UCSD-AML1 (cell line): Measurements from ENCODE around the gene MAGI1.

ENCODE experiments used
- DNase-seq: peaks from one replicate; lab custom pipeline; 2025; ENCODE audit not compliant: unreplicated experiment; lab: John Stamatoyannopoulos, UW

MAGI1 gene

DNA sequence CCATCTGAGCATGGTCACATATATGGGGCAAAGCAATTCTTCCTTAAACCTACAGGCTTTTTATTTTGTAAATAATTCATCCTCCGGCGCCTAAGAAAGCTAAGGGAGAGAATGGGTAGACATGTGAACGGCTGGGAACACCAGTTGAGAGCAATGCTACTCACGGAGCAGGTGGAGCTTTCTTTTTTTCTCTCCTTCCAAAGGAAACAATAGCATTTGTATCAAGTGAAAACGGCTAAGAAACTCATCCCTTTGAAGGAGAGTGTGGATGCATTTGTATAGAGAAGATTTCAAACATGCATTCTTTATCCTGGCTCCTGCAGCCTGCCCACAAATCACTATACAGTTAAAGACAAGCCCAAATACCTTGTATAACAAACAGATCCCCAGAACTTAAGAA is 637.8 kb downstream of the MAGI1 start:
- DNase-seq = no peak

DNA sequence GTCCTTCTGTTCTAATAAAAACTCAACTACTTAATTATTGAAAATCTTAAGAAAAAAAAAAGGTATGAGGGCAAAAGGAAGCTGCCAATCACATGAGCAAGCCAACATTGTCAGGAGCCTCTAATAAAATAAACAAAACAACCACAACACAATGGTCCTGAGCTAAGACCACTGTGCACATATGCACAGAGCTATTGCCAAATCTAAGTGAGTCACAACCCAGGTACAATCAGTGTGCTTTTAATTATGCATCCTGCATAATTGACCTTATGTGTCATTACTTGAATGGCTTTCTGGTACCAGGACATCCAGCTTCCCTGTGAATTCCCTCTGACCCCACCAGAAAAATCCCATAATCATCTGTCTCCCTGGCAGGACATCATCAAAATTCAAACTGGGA is 639.8 kb downstream of the MAGI1 start:
- DNase-seq = no peak

DNA sequence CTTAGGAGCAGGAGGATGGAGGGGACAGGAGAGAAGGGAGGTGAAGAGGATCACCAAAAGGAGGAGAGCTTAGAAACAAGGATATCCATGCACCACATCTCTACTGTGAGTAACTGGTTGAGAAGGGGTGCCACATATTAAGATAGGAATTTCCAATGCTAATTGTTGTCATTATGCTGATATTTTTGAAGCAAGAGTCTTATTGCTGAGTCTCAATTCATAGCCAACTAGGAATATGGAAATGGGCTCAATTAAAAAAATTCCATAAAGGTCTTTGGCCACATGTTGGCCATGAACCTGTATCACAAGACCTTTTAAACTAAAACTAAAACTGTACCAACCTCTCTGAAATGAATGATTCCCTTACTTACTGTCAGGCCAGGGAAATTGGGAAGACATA is 642.6 kb downstream of the MAGI1 start:
- no peak for DNase-seq

DNA sequence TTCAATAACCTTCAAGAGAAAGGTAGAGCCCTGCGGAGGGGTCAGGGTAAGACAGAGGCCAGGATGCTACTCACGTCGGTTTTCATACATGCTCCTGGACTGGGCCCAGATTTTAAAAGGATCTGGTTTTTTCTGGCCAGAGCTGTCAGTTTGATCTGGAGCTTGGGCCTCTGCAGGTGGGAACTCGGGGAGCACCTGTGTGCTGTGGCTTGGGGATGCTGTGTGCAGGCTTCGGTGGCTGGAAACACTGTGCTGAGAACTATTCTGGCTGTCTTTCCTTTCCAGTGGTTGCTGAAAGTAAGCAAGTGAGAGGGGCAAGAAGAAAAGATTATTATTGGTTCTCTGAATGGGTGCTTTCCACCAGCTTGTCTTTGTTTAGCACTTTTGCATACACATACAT is 647.6 kb downstream of the MAGI1 start:
- no peak for DNase-seq

DNA sequence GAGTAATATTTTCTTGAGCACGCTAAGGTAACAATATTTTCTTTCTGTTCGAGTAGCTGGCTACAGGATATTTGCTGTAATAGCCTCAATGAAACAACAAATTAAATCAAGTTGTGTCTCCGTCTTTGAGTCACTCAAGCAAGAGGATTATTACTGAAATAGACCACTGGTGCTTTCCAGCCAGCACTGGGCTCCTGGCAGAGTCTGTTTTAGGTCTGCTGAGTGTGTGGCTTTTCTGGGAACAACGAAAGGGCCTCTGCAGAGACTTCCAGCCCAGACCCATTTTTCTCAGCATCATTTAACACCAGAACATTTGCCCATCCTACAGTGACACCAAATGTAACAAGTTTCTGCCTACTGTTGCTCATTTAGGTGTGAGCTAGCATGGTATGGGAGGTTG is 652.9 kb downstream of the MAGI1 start:
- no peak for DNase-seq

DNA sequence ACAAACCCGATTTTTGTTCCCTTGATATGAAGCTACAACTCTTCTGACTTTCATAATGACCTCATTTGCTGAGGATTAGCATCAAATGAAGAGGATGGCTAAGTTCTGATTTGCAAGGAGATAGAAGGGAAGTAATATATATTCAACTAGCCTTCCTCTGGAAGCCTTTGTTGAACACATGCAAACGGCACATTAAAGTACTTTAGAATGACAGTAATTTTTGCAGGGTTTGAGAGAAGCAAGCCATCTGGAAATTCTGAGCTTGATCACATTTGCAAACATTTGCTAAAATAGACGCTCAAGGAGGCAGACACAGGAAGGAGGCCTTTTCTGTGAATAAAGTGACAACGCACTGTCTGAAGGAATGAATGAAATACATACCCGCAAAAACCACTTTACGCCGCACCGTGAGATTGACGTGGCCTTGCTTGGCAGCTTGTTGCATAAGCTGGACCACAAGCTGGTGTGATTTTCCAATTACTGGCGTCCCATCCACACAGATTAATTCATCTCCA is 657.2 kb downstream of the MAGI1 start:
- no peak for DNase-seq

DNA sequence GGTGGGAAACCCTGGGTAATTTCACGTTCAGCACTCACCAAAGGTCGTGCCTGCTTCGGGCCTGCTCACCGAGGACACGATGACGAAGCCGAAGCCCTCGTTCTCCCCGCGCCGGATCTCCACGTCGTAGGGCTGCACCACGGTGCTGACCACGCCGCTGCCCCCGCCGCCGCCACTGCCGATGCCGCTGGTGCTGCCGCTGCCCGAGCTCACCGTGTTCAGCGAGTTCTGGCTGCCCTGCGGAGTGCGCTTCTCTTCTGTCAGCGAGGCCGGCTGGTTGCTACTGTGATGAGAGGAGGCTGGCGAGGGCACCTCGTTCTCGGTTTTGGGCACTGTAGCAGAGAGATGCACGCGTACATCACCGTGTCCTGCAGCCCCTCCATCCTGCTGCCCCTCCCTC is 659.5 kb downstream of the MAGI1 start:
- DNase-seq = no peak

DNA sequence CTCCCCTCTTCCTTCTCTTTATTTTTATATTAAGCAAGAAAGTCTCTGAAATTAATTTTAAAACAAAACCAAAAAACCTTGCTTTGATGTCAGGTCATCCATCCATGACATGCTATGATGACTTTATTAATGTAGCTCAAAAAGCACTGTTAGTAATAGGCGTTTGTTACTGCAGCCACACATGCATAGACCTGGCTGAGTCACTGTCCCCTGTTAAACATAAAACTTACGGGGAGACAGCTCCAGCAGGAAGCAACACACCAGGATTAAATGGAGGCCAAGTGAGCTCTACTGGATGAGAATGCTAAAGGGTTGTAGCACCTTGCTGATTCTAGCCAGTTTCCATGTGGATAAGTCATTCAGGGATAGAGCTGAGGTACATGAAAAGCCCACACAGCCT is 661.1 kb downstream of the MAGI1 start:
- no peak for DNase-seq

DNA sequence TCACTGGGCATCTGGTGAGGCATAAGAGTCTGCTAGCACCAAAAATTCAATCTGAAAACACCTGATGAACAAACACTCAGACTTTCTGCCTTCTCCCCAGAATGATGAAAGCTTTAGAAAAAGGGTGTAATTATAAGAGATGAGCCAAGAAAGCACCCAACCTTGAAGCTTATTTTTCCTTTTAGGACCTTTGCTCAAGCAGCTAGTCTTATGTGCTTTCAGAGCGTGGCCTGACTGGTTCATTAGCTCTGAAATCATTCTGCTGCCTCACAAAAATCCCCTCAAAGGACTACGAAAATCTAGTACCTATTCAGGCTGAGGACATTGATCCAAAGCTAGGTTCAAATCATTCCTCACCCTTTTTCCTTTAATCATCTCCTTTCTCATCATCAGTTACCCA is 662.3 kb downstream of the MAGI1 start:
- DNase-seq = no peak

DNA sequence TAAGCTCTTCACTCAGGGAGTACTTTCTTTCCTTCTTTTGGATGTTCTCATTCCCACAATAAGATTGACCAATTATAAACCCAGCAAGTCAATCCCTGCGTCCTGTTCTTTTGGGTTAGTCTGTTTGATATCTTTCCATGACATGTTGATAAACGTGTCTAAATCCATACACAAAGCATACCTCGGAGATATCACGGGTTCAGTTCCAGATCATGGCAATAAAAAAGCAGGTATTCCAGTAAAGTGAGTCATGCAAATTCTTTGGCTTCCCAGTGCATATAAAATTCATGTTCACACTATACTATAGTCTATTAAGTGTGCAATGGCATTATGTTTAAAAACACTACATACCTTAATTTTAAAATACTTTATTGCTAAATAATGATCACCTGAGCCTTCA is 667.7 kb downstream of the MAGI1 start:
- DNase-seq = no peak

DNA sequence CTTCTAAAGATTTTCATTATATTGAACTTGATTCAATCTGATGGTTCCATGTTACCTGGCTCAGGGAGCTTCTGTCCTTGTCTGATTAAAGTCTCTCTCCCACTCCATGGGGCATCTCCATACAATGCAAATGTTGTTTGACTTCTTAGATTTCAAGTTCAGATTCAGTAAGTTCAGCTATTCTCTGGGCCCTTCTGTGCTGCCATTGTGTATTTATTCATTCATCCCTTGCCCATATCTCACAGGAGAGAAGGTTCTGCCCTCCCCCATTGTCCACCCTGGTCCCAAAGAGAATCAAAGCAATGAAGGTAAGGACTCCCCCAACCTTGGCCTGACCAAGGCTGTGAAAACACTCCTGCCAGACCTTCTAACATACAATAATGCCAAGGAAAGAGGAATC is 669.9 kb downstream of the MAGI1 start:
- DNase-seq = no peak

DNA sequence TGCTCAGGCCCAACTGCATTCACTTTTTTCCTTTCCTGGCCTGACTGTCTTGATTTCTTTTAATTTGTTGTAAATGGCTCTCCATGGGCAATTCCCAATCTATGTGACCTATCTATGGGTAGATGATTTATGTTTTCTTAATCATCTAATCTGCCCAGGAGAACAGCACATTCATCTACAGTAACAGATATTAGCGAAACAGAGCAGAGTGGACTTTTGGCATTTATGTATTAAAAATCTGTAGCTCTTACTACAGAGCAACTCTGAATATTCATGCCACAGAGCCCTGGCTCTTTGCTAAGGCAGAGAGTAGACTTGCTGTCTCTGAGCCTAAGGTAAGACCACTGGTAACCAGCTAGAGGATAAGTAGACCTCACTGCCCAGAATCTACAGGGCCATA is 676.0 kb downstream of the MAGI1 start:
- DNase-seq = no peak

DNA sequence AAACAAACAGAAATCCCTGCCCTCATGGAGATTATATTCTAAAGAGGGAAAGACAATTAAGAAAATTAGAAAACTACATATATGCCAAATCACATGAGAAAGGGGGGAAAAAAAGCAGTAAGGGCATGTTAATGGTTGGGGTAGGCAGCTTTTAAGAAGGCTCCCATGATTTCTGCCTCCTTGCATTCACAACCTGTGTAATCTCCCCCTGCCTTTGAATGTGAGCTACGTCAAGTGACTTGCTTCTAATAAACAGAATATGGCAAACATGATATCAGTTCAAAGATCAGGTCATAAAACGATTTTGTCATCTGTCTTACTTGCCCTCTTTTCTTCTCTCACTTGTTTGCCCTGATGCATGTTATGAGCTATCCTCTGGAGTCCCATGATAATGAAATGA is 677.3 kb downstream of the MAGI1 start:
- no peak for DNase-seq

DNA sequence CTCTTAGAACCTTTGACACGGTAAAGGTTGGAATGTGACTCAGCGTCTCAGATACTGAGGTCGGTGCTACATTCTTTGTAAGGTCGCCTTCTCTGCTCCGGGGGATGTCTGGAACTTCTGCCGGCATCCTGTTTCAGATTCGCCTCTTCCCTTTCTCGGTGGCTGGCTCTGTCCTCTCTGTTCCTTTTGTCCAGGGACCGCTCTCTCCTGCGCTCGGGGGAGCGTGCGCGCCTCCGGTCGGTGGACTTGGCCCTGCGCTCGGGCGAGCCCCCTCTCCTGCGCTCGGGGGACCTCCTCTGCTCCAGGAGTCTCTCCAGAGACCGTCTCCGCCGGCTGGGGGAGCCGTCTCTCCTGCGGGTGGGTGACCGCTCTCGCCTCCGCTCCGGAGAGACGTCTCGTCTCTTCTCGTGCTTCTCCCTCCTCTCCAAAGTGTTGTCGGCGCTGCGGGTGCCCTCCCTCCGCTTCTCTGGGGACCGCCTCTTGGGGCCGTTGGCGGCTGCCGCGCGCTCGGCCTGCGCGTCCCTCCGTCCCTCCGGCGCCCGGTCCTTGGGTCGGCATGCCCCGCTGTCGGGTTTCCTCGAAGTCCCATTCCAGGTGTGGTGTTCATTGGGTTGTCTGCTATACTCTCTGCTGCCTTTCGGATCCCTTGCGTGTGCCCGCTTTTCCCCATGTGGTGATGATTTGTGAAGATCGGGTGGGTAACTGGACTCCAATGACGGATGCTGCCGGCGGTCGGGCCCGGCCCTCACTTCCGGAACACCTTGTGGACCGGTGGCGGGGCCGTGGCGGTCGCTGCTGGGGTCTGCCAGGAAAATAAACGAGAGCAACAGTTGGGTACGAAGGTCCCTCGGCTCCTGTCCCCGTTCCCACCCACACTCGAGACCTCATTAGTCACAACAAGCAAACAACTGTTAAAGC is 682.1 kb downstream of the MAGI1 start:
- DNase-seq = no peak

DNA sequence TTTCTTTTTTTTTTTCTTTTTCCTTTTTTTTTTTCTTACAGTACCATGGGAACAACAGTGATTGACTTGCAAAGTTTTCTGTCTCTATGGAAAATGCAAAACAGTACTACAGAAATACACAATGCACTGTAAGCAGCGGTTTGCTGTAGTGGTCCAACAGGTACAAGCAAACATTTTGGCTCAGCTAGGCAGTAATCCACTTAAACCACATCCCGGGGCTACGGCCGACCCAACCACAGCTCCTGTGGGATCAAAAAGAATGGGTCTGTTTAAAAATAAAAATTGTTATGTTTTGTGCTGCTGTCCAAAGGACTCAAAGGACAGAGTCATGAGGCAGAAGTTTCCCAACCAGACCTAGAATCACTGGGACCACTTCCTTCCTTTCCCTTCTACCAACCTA is 683.8 kb downstream of the MAGI1 start:
- DNase-seq = no peak

DNA sequence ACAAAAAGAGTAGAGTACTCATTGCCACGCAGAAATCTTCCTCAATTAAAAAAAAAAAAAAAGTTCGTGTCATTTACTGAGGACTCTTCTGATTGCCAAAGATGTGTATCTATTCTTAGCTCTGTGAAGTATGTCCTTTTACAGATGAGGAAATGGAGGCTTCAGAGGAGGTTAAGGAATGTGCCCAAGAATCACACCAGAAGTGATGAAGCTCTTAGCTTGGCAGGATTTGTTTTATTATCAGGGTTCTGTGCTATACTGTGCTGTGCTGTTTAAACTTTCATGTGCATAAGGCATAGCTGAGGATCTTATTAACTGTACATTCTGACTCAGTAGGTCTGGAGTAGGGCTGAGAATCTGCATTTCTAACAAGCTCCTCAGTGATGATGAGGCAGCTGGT is 685.8 kb downstream of the MAGI1 start:
- no peak for DNase-seq

DNA sequence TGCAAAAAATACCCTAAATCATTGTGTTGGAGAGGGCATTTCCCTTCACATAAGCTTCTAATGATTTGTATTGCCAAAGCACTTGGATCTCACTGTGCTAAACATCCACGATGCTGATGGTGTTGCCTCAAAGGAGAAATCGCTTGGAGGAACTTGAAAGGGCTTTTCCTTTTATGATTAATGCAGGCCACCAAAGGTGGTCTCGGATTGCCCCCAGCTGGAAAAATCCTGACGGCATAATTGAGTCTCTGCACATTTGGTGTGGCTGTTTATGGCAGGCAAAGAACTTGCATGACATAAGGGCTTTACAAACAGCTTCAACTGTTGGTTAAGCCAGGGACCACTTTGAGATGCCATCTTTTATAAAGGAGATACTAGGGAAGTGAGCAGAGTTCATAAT is 687.0 kb downstream of the MAGI1 start:
- DNase-seq = no peak

DNA sequence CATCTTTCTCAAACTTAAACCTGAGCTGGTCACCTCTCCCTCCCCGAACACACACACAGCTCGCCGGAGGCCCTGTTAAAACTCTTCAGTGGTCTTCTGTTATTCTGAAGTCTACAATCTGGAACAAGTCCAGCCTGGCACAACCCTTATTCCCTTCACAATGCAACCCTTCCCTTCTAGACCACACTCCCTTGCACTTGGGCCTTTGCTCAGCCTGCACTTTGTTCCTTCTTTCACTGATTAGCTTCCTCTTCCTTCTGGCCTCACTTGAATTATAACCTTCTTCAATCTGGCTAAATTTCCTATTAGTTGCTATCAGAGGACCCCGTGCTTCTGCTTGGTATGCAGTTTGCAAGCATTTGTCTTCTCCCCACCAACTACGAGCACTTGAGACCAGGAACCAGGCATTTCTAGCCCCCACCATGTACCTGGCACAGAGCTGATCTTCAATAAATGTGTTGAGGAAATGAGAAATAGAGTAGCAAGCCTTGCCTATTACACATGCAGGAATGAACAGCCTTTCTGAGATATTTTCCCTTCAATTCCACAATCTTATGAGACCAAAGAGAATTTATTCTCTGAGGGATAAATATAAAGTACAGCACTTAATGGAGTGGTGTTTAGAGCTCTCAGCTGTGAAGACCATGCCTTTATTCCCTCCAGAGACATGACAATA is 687.8 kb downstream of the MAGI1 start:
- DNase-seq = no peak

DNA sequence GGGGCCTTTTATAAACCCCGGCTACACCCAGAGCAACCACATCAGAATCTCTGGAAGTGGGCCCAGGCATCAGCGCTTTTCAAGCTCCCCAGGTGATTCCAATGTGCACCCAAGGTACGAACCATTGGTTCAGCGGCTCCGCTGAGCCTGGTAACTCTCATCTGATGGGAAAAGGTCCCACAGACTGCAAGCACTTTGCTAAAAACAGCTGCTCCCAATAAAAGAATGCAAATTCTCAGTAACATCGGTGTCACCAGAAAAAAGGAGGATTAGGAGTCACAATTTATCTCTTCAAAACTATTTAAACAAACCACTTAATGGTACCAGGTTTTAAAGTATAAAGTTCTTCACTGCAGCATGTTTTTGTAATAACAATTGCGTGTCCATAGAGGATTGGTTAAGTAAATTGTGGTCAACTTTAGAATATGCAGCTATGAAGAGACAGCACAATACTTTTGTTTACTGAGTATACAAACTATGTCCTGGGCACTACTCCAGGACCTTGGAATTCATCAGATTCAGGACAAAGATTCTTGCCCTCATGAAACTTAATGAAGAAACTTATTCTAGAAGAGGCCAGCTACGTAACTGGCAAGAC is 690.2 kb downstream of the MAGI1 start:
- DNase-seq = no peak

DNA sequence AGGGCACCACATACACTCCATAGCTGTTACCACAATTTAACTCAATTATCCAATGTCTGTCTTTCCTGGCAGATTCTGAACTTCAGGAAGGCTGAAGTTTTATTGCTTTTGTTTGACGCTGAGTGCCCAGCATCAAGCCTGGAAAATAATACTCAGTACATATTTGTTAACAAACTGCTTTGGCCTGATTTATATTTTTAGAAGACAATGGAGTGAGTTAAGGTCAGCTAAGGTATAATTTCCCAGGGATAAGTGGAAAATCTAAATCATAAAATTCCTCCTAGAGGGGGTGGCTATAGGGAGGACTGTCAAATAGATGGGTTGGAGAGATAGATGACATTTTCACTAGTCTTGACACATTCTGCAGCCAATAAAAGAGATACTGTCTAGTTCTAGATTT is 691.6 kb downstream of the MAGI1 start:
- no peak for DNase-seq

DNA sequence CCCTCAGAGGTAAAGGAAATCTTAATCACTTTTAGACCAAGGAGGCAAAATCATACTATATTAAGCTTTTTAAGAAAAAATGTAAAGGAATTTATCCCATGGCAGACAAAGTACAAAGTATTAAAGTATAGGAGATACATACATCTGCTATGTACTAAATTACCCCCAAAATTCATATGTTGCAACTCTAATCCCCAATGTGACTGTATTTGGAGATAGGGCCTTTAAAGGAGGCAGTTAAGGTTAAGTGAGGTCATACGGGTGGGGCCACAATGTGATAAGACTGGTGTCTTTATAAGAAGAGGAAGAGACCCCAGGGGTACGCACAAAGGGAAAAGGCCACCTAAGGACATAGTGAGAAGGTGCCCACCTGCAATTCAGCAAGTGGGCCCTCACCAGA is 693.9 kb downstream of the MAGI1 start:
- no peak for DNase-seq

DNA sequence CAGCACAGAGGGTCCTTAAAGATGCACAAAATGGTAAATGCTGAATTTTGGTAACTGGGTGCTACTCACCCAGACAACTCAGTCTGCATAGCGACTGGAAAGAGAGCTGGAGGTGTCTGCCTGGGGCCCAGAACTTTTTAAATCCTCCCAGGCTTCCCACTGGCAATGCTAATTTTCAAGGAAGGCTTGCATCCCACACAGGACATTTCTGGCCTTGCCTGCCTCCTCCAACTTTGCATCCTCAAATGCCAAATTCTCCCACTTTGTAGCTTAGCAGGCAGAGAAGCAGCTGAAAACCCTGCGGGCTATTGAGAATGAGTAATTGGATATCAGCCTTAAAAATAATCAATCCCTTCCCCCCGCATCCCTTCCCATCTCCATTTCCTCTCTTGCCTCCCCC is 694.3 kb downstream of the MAGI1 start:
- DNase-seq = no peak
